Hepatocyte (in vitro differentiated cells): ENCODE data around the gene MICAL2. TPM values are rescaled to one million over a fixed set of nuclear protein-coding genes. Genes with fewer than 3 reads are reported as not detected.

Experiments used
- DNase-seq: peaks from one replicate; pipeline ENCODE4 v3.0.0-alpha.2; 2016; ENCODE audit warnings: low spot score
- H2AFZ ChIP-seq: fragments of 200-600 bp; sonication (generic); 2 replicates; pipeline ENCODE4 v1.6.0; 2016; ENCODE audit warnings: antibody characterized with exemption, mild to moderate bottlenecking
- H3K27ac ChIP-seq: fragments of 200-600 bp; sonication (generic); 2 replicates; pipeline ENCODE4 v1.5.1; 2016; ENCODE audit warnings: mild to moderate bottlenecking
- H3K27me3 ChIP-seq: fragments of 200-600 bp; sonication (generic); 2 replicates; pipeline ENCODE4 v1.6.1; 2016
- H3K36me3 ChIP-seq: fragments of 200-600 bp; sonication (generic); replicated peaks from 2 replicates; pipeline ENCODE4 v1.5.1; 2016; ENCODE audit warnings: low read depth; ENCODE audit not compliant: insufficient read depth
- H3K4me1 ChIP-seq: fragments of 200-600 bp; sonication (generic); 2 replicates; pipeline ENCODE4 v1.5.1; 2016; ENCODE audit warnings: mild to moderate bottlenecking, moderate library complexity; ENCODE audit not compliant: insufficient read depth
- H3K4me2 ChIP-seq: fragments of 200-600 bp; sonication (generic); 2 replicates; pipeline ENCODE4 v1.6.0; 2016
- H3K4me3 ChIP-seq: fragments of 200-600 bp; sonication (generic); 2 replicates; pipeline ENCODE4 v1.5.1; 2016; ENCODE audit warnings: mild to moderate bottlenecking
- H3K79me2 ChIP-seq: fragments of 200-600 bp; sonication (generic); 2 replicates; pipeline ENCODE4 v1.6.0; 2017; ENCODE audit warnings: mild to moderate bottlenecking
- H3K9me2 ChIP-seq: fragments of 200-600 bp; sonication (generic); replicated peaks from 2 replicates; pipeline ENCODE4 v1.6.0; 2017; ENCODE audit warnings: mild to moderate bottlenecking; ENCODE audit not compliant: insufficient read depth
- H3K9me3 ChIP-seq: fragments of 200-600 bp; sonication (generic); 2 replicates; pipeline ENCODE4 v1.5.1; 2016; ENCODE audit warnings: low read depth, mild to moderate bottlenecking
- H4K20me1 ChIP-seq: fragments of 200-600 bp; sonication (generic); 2 replicates; pipeline ENCODE4 v1.6.0; 2016; ENCODE audit warnings: mild to moderate bottlenecking; ENCODE audit not compliant: insufficient read depth, poor library complexity, severe bottlenecking
- EZH2 ChIP-seq: fragments of 200-600 bp; sonication (generic); IDR thresholded peaks from 2 replicates; pipeline ENCODE4 v1.6.1; 2016; ENCODE audit warnings: antibody characterized with exemption, mild to moderate bottlenecking, borderline replicate concordance
- EZH2phosphoT487 ChIP-seq: fragments of 200-600 bp; sonication (generic); IDR thresholded peaks from one replicate; pipeline ENCODE4 v1.6.1; 2018; ENCODE audit warnings: antibody characterized with exemption, mild to moderate bottlenecking, low read depth, moderate library complexity; ENCODE audit not compliant: unreplicated experiment, severe bottlenecking
- WGBS: methylation state at CpG from one replicate; pipeline ENCODE4 v1.1.6; 2016; ENCODE audit warnings: low lambda C conversion rate; ENCODE audit errors: missing lambda C conversion rate; 5-methylcytosine and 5-hydroxymethylcytosine counted together
- polyA plus RNA-seq: library from polyadenylated mRNA; unstranded; fragments of >200 nt; fragmentation: Nextera tagmentation; extraction: Ambion mirVana; gene quantifications from 2 replicates; pipeline ENCODE4 v1.2.1, GENCODE V29; 2016
- total RNA-seq: library from RNA; depleted of rRNA; stranded (reverse); fragments of >200 nt; gene quantifications from 2 replicates; pipeline ENCODE4 v1.2.3, GENCODE V29; 2014
- TF ChIP-seq, protein P1 (sequence below): fragments of 200-600 bp; sonication (generic); IDR thresholded peaks from 2 replicates; pipeline ENCODE4 v1.5.1; 2016; ENCODE audit warnings: antibody characterized with exemption, mild to moderate bottlenecking; ENCODE audit not compliant: poor library complexity

Gene MICAL2
- total and polyA plus RNA-seq, 2 experiments from 2014 or later = 36.8 to 56.0 TPM

DNA sequence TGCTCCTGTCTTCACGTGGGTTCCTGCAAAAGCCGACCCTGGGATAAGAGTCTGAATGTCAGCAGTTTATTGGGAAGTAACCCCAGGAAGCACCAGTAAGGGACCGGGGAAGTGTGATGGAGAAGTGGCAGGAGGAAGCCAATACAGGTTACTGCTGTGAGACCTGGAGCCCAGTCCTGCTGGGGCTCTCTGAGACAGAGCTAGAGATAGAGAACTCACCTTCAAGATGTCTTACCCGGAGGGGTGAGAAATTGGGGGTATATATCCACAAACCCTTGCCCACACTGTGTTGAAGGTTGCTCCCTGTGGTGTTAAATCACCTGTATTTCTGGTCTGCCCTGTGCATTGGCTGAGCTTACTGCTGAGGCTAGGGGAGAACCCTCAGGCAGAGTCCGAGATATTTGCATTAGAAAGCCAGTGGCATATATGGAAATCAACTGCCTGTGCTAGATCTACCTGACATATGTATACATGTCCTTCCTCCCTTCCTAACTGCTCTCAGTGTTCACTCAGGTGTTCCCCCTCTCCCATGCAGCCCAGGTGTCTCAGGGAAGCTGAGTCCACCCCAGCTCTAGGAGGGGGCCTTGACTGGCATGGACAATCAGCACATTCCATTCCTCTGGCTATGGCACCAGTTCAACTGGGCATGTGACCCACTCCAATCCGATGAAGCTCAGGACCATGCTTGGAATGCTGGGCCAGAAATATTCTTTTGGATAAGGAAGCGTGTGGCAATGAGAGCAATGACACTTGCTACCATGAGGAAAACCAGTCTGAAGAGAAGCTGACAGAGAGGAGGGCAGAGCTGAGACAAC lies 6.8 kb upstream of the MICAL2 start:
- Histone ChIP-seq H3K4me3 (no peak overlapping the region), H2AFZ (no peak overlapping the region), H3K4me2 (no peak overlapping the region), H3K27ac (no peak overlapping the region), H3K79me2 (no peaks in the 10 kb centered on the region), H3K4me1 (no peaks in the 10 kb centered on the region), H3K9me3 (no peaks in the 10 kb centered on the region), H4K20me1 (no peaks in the 10 kb centered on the region), H3K27me3 (no peaks in the 10 kb centered on the region), H3K9me2 (no peaks in the 10 kb centered on the region), H3K36me3 (no peaks in the 10 kb centered on the region)
- no peak for DNase-seq
- TF ChIP-seq EZH2 = no peak
- WGBS = 64% methylated on average over 7 of the region's 7 CpGs

DNA sequence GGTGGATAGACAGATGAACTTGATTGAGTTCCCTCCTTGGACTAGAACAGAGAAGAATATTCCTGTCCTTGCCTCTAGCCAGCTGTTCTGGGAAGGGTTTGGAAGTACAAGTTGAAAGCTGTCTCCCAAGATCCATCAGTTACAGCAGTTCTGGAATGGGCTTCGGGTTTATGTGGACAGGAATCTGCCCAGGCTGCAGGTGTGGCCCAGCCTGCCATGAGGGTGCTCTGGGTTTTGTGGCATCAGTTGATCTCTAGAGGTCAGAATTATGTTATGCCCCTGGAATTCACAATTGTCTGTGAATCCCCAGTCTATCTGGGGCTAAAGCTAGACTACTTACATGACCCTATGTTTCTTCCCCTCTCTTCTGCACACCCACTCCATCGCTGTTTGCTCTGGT lies 4.9 kb upstream of the MICAL2 start:
- H3K27ac ChIP-seq = no peak overlapping the region
- no peak overlapping the region for H3K4me3 ChIP-seq
- H3K27me3 ChIP-seq = no peaks in the 10 kb centered on the region
- TF ChIP-seq EZH2phosphoT487 = no peak
- TF ChIP-seq, protein P1, sequence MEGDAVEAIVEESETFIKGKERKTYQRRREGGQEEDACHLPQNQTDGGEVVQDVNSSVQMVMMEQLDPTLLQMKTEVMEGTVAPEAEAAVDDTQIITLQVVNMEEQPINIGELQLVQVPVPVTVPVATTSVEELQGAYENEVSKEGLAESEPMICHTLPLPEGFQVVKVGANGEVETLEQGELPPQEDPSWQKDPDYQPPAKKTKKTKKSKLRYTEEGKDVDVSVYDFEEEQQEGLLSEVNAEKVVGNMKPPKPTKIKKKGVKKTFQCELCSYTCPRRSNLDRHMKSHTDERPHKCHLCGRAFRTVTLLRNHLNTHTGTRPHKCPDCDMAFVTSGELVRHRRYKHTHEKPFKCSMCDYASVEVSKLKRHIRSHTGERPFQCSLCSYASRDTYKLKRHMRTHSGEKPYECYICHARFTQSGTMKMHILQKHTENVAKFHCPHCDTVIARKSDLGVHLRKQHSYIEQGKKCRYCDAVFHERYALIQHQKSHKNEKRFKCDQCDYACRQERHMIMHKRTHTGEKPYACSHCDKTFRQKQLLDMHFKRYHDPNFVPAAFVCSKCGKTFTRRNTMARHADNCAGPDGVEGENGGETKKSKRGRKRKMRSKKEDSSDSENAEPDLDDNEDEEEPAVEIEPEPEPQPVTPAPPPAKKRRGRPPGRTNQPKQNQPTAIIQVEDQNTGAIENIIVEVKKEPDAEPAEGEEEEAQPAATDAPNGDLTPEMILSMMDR = no peak
- TF ChIP-seq EZH2 = no peak
- no peaks in the 10 kb centered on the region for H3K36me3 ChIP-seq
- H3K79me2 ChIP-seq = no peaks in the 10 kb centered on the region
- H3K9me2 ChIP-seq = no peaks in the 10 kb centered on the region
- H4K20me1 ChIP-seq = no peaks in the 10 kb centered on the region
- DNase-seq = no peak
- WGBS = 93% methylated on average over 2 of the region's 2 CpGs
- H3K9me3 ChIP-seq = no peaks in the 10 kb centered on the region
- no peaks in the 10 kb centered on the region for H3K4me1 ChIP-seq
- no peak overlapping the region for H3K4me2 ChIP-seq
- no peak overlapping the region for H2AFZ ChIP-seq

DNA sequence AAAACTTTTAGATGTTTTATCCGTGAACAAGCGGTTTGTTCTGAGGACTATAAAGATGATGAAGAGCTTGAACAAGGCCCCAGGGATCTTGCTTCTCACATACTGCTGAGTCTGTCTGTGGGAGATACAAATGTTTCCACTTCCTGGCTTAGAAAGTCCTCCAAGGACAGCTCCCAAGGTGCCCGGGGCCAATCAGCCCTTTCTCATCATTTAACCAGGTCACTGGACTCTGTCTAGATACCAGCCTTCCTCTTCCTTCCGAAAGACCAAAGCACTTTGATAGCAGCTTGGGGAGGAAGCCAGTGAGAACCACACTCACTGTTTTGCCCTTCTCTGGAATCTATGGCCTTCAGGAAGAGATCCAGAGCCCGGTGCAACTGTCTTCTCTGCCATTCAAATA lies 4.3 kb upstream of the MICAL2 start:
- Histone ChIP-seq H2AFZ (no peak overlapping the region), H3K27me3 (no peaks in the 10 kb centered on the region), H3K36me3 (no peaks in the 10 kb centered on the region), H3K4me3 (no peak overlapping the region), H3K4me1 (no peaks in the 10 kb centered on the region), H3K4me2 (no peak overlapping the region), H4K20me1 (no peaks in the 10 kb centered on the region), H3K79me2 (peaks cover 5% of the 10 kb centered on the region), H3K9me2 (no peaks in the 10 kb centered on the region), H3K27ac (no peak overlapping the region), H3K9me3 (no peaks in the 10 kb centered on the region)
- WGBS = 84% methylated on average over 5 of the region's 5 CpGs
- DNase-seq = no peak
- TF ChIP-seq EZH2phosphoT487 = no peak
- TF ChIP-seq, protein P1 = no peak
- no peak for TF ChIP-seq EZH2

DNA sequence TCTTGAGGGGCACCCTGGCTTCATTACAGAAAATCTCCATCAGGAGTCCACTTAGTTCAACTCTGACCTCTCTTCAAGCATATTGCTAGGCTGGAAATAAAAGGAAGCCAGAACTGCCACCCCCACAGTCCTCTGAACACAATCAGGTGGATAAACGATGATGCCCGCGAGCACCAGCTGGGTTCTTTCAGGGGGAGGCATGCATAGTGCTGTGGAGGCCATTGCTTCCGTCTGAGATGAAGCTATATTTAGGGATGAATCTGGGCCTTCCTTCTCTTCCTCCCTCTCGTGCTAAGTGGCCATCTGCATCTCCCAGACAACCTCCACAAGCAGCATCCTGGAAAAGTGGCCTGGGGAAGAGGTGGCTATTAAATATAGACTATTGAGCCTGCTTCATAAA lies 3.9 kb upstream of the MICAL2 start:
- Histone ChIP-seq H3K9me2 (no peaks in the 10 kb centered on the region), H3K4me2 (no peak overlapping the region), H3K27ac (no peak overlapping the region), H3K27me3 (no peaks in the 10 kb centered on the region), H3K9me3 (no peaks in the 10 kb centered on the region), H3K79me2 (peaks cover 7% of the 10 kb centered on the region), H3K36me3 (no peaks in the 10 kb centered on the region), H3K4me1 (no peaks in the 10 kb centered on the region), H4K20me1 (no peaks in the 10 kb centered on the region), H3K4me3 (no peak overlapping the region), H2AFZ (no peak overlapping the region)
- no peak for DNase-seq
- WGBS = 86% methylated on average over 5 of the region's 5 CpGs
- TF ChIP-seq EZH2 (no peak), EZH2phosphoT487 (no peak)
- TF ChIP-seq, protein P1 = no peak
